HepG2 (cell line): Measurements from ENCODE around the gene ABO. TPM values are rescaled to one million over a fixed set of nuclear protein-coding genes. Genes with fewer than 3 reads are reported as not detected.
"Not testable (repeated sequence)": the region's sequence is repeated elsewhere in the genome, so short reads cannot be mapped to it uniquely, and the experiment has no call there.

Source experiments
- ATAC-seq: fragments of 200-7000 bp; cut with Tn5 transposase; 3 replicates; pipeline ENCODE4 v1.9.1; 2020; ENCODE audit warnings: mild to moderate bottlenecking, moderate library complexity
- BruUV-seq: library from RNA; stranded (reverse); fragments of 400-500 nt; replicated peaks from 2 replicates; lab custom pipeline; 2021; lab: Mats Ljungman, UMichigan
- CTCF ChIA-PET: fragments of 300-600 bp; formaldehyde crosslinking; extraction: SDS; loops from one replicate; lab custom pipeline; 2021; ENCODE audit warnings: low total read pairs, inconsistent platforms, low intra/inter-chr PET ratio; lab: Yijun Ruan, JAX
- POLR2A ChIA-PET: fragments of 350-600 bp; sonication (Branson Sonifier 250); formaldehyde crosslinking; loops from one replicate; lab custom pipeline; 2020; ENCODE audit warnings: antibody characterized with exemption, inconsistent platforms; lab: Yijun Ruan, JAX
- DNase-seq: peaks from one replicate; pipeline ENCODE4 v3.0.0-alpha.2; 2015; ENCODE audit warnings: low spot score
- FAIRE-seq: peaks from 3 replicates; lab custom pipeline; 2011; peaks lifted over from hg19 to GRCh38; lab: Jason Lieb, UNC
- H2AFZ ChIP-seq: one replicate; pipeline ENCODE4 v1.6.1; 2011; ENCODE audit warnings: low read length, inconsistent platforms
- H3K27ac ChIP-seq: fragments of 300-600 bp; 3 replicates; pipeline ENCODE4 v1.8.0; 2011; ENCODE audit warnings: mixed run types, mild to moderate bottlenecking, mixed read lengths, low read length, inconsistent platforms; ENCODE audit not compliant: insufficient read depth; ENCODE audit errors: extremely low read length
- H3K27me3 ChIP-seq, 2 experiments: fragments of 200-600 bp in 1 of 2; 2 replicates in 1 of 2; 3 replicates in 1 of 2; pipeline versions ENCODE4 v1.6.0 to v1.8.0; 2011; ENCODE audit warnings: low read length in 2 of 2, mild to moderate bottlenecking in 2 of 2, moderate library complexity in 2 of 2, inconsistent platforms in 1 of 2; ENCODE audit not compliant: insufficient read depth in 2 of 2, control insufficient read depth in 1 of 2
- H3K36me3 ChIP-seq, 2 experiments: fragments of 200-600 bp in 1 of 2; replicated peaks in 1 of 2; 2 replicates in 1 of 2; 3 replicates in 1 of 2; pipeline versions ENCODE4 v1.5.1 to v1.8.0; 2011; ENCODE audit warnings: low read length in 2 of 2, inconsistent platforms in 1 of 2; ENCODE audit not compliant: insufficient read depth in 2 of 2, control insufficient read depth in 1 of 2
- H3K4me1 ChIP-seq: 2 replicates; pipeline ENCODE4 v1.5.1; 2012; ENCODE audit warnings: low read length, inconsistent platforms; ENCODE audit not compliant: insufficient read depth
- H3K4me2 ChIP-seq: 2 replicates; pipeline ENCODE4 v1.6.0; 2011; ENCODE audit warnings: low read depth, low read length, inconsistent platforms
- H3K4me3 ChIP-seq, 3 experiments: fragments of 200-600 bp in 1 of 3; sonication (generic), shearing (Covaris generic) in 1 of 3; replicated peaks in 1 of 3; 2 replicates each; pipeline ENCODE4 v1.5.1; 2011 to 2016; ENCODE audit warnings: low read length in 3 of 3, inconsistent platforms in 2 of 3, low read depth in 2 of 3, mild to moderate bottlenecking in 2 of 3, control low read depth in 1 of 3, mixed read lengths in 1 of 3; ENCODE audit not compliant: insufficient read depth in 1 of 3
- H3K79me2 ChIP-seq: one replicate; pipeline ENCODE4 v1.6.1; 2011; ENCODE audit warnings: low read length, inconsistent platforms; ENCODE audit not compliant: insufficient read depth
- H3K9ac ChIP-seq: 2 replicates; pipeline ENCODE4 v1.6.0; 2011; ENCODE audit warnings: mild to moderate bottlenecking, low read depth, low read length, inconsistent platforms; ENCODE audit not compliant: insufficient read depth
- H3K9me3 ChIP-seq: 2 replicates; pipeline ENCODE4 v1.5.1; 2012; ENCODE audit warnings: mild to moderate bottlenecking, low read length
- H4K20me1 ChIP-seq: 2 replicates; pipeline ENCODE4 v1.6.0; 2011; ENCODE audit warnings: inconsistent platforms, mild to moderate bottlenecking, low read length, moderate library complexity; ENCODE audit not compliant: insufficient read depth
- BCL6 ChIP-seq: IDR thresholded peaks from 2 replicates; pipeline ENCODE4 v1.6.1; 2016; ENCODE audit warnings: missing genetic modification reagents, missing compliant biosample characterization
- SETDB1 ChIP-seq: sonication (generic); formaldehyde crosslinking; IDR thresholded peaks from 2 replicates; pipeline ENCODE4 v1.5.1; 2020; ENCODE audit warnings: missing genetic modification reagents, mild to moderate bottlenecking, borderline replicate concordance
- WGBS: methylation state at CpG from one replicate; pipeline ENCODE4 v1.1.6; 2017; ENCODE audit warnings: low lambda C conversion rate; 5-methylcytosine and 5-hydroxymethylcytosine counted together
- in situ Hi-C: cut with HindIII; loops from 2 replicates; pipeline ENCODE4 v1.10.0; 2017; ENCODE audit warnings: low pct_unique_long_range_greater_than_20kb; ENCODE audit not compliant: extremely low pct_ligation_motif_present
- intact Hi-C: fragments of 100-400 bp; cut with micrococcal nuclease; formaldehyde crosslinking; loops from one replicate; pipeline ENCODE4 v1.10.0; 2022; ENCODE audit not compliant: unreplicated experiment
- polyA plus RNA-seq, 8 experiments: library from polyadenylated mRNA; depleted of rRNA in 3 of 8; stranded (reverse) in 7 of 8; unstranded in 1 of 8; fragments of >200 nt; fragmentation: Illumina TruSeq in 4 of 8; extraction: Trizol in 4 of 8; gene quantifications; 2 replicates each; pipeline versions ENCODE4 v1.2.1 to v1.2.3, GENCODE V29; 2011 to 2016; ENCODE audit warnings: low read depth in 4 of 8, missing spikeins in 1 of 8, mixed read lengths in 1 of 8; ENCODE audit not compliant: insufficient read depth in 1 of 8
- total RNA-seq, 5 experiments: library from RNA; depleted of rRNA; stranded (reverse); fragments of >200 nt; fragmentation: Illumina TruSeq; extraction: Trizol; gene quantifications; 2 replicates each; pipeline ENCODE4 v1.2.3, GENCODE V29; 2016; ENCODE audit warnings: low read depth in 1 of 5

Gene ABO
- total and polyA plus RNA-seq, 2 of the 13 experiments (the other 11 are each of a cell fraction or from before 2014, with no cell fraction given) = not detected

DNA sequence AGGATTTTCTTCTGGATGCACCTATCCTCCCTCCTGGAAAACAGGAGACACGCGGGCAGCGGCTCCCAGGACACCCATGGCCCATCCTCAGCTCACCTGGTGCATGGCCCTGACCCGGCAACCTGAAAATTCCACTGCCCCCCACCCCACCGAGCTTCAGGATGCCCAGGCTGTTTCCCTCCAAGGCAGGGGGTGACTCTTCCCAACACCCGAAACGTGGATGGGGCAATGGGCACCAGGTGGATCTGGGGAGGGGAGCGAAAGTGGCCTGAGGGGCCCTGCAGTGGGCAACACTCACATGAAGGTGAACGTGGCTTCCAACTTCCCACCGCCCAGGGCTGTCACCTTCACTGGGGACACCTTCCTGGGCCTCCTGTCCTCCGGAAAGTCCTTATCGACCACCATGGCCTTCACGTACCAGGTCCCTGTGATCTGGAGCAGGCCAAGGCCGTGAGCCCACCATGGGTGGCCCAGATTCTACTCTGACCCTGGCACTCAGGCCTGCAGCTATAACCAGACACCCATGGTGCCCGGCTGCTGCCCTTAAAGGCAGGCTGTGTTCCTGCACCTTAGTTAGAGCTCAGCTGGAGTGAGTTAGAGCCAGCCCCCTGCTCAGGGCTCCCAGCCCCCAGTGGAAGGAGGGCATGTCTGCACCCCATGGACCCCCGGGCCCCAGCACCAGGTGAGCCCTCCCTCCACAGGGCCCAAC lies 66.7 kb downstream of the ABO start:
- H3K9ac ChIP-seq, in situ Hi-C loops, intact Hi-C loops, H3K4me3 ChIP-seq, H4K20me1 ChIP-seq, FAIRE-seq, H3K27ac ChIP-seq, H2AFZ ChIP-seq, H3K4me1 ChIP-seq, H3K79me2 ChIP-seq, CTCF ChIA-PET, H3K4me2 ChIP-seq, H3K36me3 ChIP-seq, BruUV-seq, H3K9me3 ChIP-seq, POLR2A ChIA-PET, DNase-seq: not testable (repeated sequence)
- peaks cover 4 to 33% of the 10 kb centered on the region in 2 experiments; a peak in 3 of 5 replicates for H3K27me3 ChIP-seq
- ATAC-seq = peak; percentile 84
- 11% methylated on average over 3 of the region's 16 CpGs for WGBS

GRCh38 chr9:133207540-133208170 lies 67.3 kb downstream of the ABO start:
- no peak overlapping the region for H3K4me2 ChIP-seq
- 43% methylated on average over 10 of the region's 16 CpGs for WGBS
- H3K36me3 ChIP-seq = no peaks in the 10 kb centered on the region
- H3K79me2 ChIP-seq = no peaks in the 10 kb centered on the region
- H3K27ac ChIP-seq = no peak overlapping the region
- POLR2A ChIA-PET = no interaction called here
- H3K27me3 ChIP-seq = peaks cover 4 to 39% of the 10 kb centered on the region in 2 experiments; a peak in 3 of 5 replicates
- intact Hi-C loops = no loop called here
- H2AFZ ChIP-seq = no peak overlapping the region
- in situ Hi-C loops = no loop called here
- no peak for ATAC-seq
- TF ChIP-seq BCL6 (CRISPR knock-in tag) (no peak), SETDB1 (CRISPR knock-in tag) (no peak)
- no peaks in the 10 kb centered on the region for H4K20me1 ChIP-seq
- FAIRE-seq = no peak
- BruUV-seq = no TSS peak
- CTCF ChIA-PET = no interaction called here
- no peak for DNase-seq
- no peaks in the 10 kb centered on the region; the same call in 1 of the 2 replicates for H3K4me1 ChIP-seq
- H3K4me3 ChIP-seq = no peak overlapping the region
- no peak overlapping the region for H3K9ac ChIP-seq
- no peaks in the 10 kb centered on the region for H3K9me3 ChIP-seq
